ENCODE measurements around the gene NAP1L4. TPM values are rescaled to one million over a fixed set of nuclear protein-coding genes. Genes with fewer than 3 reads are reported as not detected.

The NAP1L4 gene, protein sequence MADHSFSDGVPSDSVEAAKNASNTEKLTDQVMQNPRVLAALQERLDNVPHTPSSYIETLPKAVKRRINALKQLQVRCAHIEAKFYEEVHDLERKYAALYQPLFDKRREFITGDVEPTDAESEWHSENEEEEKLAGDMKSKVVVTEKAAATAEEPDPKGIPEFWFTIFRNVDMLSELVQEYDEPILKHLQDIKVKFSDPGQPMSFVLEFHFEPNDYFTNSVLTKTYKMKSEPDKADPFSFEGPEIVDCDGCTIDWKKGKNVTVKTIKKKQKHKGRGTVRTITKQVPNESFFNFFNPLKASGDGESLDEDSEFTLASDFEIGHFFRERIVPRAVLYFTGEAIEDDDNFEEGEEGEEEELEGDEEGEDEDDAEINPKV
- 111 and 117 TPM in 2 replicates for total RNA-seq
- polyA plus RNA-seq (2012) = 107 TPM

DNA sequence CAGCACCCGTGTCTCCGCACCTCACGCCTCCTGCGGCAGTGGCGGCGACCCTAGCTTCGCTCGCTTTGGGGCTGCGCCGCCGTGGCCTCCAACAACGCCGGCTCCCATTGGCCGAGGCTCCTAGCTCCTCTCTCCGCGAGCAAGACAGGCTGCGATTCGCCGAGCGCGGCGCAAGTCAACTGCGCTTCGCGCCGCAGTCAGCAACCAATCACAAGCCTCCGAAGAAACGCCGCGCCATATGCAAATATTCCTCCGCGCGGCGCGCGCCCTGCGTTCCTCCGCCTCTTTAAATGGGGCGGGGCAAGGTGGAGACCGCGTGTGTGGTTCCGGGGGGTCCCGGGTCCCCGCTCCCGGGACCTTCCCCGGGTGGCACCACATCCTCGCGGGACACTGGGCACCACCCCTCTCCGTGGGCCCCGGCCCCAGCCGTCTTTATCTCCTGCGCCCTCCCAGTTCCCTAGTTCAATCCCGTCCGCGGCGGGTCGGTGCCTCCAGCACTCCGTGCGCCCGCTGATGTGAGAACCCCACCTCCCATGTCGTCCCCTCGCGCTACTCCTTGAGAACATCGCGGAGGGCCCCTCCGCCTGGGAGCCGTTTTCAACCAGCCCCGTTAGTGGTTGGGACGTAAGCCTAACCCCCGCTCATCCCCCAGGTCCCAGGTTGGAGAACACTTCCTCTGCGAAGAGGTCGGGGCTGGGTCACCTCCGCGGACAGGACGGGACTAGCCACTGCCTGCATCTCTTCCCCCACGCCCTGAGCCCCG lies at the start of gene NAP1L4:
Gene NAP1L4, minus strand, starts transcription at position 96 of the 763 bp plus-strand sequence. CDS start 13,109 bp downstream, outside the sequence.
- DNase-seq (ENCODE audit: low read depth) = peak; percentile 96

- no peak for DNase-seq (ENCODE audit: low read depth)
Measured at GRCh38 chr11:3040881-3041280, 48.8 kb upstream of the NAP1L4 start.

DNA sequence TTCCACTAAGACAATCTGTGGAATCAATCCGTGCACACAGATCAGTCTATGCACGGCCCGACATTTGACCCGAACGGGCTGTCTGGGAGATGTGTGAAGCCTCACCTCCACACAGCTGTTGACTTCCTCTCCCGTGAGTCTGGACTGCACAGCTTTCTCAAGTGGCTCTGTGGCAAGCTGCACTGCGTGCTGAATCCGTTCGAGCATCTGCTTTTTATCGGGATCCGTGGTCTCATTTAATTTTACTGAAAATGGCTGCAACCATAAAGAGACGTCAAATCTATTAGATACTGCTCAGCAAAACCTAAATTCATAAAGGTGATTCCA lies 45.8 kb upstream of the NAP1L4 start:
- DNase-seq (ENCODE audit: low read depth) = no peak

DNA sequence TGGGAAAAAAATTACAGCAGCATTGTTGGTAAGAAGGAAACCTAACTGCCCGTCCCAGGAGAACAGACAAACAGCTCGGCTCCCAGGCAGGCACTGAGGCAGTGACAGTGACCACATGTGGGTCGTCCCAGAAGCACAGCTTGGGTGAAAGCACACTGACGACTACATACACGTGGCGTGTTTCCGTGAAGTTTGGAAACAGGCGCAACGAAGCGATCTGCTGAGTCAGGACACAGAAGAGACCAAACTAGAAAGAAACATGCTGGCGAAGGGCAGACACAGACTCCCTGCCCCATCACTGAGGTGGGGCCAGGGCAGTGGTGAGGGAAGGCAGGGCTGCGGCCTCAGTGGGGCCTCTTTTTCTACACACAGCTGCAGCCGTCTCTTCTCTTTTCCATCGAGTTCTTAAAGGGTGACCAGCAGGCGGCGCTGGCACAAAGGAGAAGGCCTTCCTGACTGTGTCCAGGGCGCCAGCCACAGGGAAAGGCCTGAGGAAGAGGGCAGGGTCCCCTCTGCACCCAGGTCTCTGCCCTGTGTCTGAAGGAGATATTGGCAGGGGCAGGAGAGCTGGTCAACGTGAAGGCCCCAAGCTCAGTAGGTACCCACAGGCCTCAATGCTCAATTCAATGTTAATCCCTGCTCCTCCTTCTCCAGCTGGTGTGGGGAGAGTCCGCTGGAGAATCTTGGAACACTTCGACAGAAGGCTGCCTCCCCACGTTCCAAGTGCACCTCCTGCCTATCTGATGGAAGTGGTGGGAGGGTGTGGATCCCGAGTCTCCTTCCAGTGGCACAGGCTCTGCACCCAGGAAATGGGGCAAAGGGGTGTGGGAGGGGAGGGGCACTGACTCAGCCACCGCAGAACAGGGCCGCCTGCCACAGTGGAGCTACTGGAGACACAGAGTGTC lies 45.2 kb upstream of the NAP1L4 start:
- DNase-seq (ENCODE audit: low read depth) = peak; percentile 83

DNA sequence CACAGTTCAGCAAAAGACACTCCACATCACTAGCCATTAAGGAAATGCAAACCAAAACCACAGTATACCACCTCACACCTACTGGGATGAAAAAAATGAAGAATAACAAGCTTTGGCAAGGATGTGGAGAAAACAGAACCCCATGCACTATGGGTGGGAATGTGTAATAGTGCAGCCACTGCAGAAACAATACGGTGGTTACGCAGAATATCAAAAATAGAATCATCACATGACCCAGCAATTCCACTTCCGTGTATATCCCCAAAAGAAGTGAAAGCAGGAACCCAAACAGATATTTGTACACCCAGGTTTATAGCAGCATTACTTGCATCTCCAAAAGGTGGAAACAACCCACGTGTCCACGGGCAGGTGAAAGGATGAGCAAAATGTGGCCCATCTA lies 44.3 kb upstream of the NAP1L4 start:
- no peak for DNase-seq (ENCODE audit: low read depth)

- DNase-seq (ENCODE audit: low read depth) = no peak
Measured at GRCh38 chr11:3035333-3035732, 43.2 kb upstream of the NAP1L4 start.

DNA sequence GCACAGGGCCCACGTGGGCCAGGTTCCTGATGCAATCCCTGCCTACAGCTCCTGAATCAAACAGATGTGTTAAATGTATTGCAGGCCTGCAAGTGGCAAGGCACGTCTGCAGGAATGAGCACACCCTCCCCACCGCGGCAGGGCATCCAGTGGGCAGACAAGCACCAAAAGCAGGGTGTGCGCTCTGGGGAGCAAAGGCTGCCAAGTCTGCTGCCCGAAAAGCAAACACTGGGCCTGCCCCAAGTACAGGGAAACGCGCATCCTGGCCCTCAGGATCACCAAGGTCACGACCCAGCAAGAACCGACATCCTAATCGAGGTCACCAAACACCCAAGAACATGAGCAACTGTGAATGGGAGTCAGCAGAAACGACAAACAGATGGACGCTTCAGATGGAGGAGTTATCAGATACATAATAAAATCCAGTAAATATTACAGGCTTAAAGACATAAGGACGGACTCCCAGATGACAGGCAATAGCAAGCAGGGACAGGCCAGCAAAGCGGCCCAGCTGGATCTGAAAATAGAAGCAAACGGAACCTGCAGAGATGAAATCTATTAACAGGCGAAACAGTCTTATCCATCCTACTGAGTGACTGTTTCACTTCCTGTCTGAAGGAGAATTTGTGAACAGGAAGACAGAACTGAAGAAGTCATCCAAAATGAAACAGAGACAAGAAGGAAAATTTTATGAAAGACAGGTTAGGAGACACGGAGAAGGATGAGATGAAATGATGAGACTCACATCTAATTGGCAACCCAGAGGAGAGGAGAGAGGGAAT lies 38.4 kb upstream of the NAP1L4 start:
- DNase-seq (ENCODE audit: low read depth) = no peak

- no peak for DNase-seq (ENCODE audit: low read depth)
Measured at GRCh38 chr11:3028813-3029212, 36.7 kb upstream of the NAP1L4 start.

GRCh38 chr11:3026803-3027202 lies 34.7 kb upstream of the NAP1L4 start:
- no peak for DNase-seq (ENCODE audit: low read depth)

DNA sequence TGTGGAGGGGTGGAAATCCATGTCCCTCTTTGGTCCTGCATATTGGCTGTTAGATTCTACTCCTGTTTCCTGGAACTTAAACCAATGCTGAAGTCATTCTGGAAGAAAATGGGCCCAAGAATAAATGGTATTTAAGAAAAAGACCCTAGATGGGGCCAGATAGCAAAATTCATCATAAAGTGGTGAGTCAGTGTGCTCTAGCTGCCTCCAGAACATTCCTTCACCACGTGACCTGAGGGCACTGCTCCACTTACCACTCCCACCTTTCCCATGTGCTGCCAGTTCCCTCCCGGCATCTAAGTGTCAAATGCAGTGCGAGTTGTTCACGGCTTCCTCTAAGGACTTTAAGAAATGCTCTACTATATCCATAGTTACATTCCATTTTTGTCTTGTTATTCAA lies 30.9 kb upstream of the NAP1L4 start:
- peak; percentile 36 for DNase-seq (ENCODE audit: low read depth)

DNA sequence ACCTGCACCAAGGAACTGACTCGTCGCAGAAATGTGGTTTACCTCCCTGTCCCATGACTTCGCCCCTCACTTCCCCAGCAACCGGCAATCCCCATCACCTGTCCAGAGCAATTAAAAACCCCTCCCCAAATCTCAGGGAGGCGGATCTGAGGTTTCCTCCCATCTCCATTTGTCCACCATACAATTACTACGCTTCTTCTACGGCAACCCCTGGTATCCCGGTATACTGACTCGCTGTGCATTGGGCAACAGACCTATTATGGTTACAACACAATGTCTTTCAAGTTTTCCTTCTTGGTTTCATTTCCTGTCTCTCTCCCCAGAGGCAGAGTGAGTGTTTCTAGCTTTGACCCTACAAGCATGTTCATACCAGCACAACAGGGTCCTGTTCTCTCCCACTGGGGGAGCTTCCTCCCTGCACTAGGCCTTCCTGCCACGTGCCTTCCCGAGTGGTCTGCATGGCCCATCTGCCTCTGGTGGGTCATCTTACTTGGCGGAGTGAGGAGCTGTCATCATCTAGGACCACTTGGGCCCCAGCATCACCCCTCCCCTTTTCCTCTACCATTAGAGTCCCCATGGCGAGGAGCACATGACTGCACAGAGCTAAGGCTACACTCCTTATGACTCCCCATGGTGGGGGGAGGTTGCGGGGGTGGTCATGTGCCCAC lies 30.3 kb upstream of the NAP1L4 start:
- DNase-seq (ENCODE audit: low read depth) = no peak

DNA sequence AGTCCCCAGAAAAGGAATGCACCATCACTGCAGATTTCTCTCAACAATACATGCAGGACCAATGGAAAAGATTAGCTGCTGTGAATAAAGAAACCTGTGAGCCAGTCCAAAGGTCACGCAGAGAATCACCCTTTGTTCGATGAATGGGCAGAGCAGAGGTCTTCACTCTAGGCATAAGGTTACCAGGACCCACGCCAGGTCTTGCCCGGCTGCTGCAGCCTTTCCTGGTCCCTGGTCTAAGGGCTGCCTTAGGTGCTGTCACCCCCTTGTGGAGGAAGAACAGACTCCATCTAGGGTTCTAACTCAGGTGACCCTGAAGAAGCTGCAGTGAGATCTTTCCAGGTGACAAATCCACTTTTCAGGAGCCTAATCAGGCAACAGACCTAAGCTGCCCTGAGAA lies 29.0 kb upstream of the NAP1L4 start:
- peak; percentile 35 for DNase-seq (ENCODE audit: low read depth)

DNA sequence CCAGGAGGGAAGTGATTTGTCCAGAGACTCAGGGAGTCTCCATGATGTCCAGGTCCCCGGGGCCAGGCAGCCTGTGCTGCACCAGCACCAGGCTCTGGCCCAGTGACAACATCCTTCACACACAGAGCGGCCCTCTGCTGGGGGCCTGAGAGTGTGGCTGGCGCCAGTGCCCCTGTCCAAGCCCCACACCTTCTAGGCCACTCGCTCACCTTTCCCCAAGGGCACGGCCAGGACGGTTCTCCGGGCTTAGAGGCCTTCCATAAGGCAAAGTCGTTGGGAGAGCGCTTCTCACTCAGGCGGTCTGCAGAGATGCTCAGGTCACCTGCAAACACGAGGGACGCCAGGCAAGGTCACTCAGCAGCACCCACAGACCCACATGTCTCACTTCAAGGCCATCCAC lies 27.9 kb upstream of the NAP1L4 start:
- no peak for DNase-seq (ENCODE audit: low read depth)

DNA sequence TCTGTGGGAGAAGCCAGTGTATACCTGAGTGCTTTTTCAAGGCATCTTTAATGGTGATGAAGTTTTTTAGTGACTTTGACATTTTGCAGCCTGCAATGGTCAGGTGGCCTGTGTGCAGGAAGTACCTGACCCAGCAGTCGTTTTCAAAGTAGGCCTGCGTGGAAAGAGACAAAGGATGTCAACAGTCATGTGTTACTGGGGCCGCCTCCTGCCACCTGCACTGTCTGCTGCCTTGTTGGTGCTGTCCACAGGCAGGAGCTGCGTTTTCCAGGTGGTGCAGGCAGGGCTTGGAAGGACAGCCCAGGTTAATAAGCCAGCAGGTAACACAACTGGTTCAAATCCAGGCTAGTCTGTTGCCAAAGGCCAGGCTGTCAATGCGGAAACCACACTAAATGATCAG lies 26.5 kb upstream of the NAP1L4 start:
- DNase-seq (ENCODE audit: low read depth) = no peak

DNA sequence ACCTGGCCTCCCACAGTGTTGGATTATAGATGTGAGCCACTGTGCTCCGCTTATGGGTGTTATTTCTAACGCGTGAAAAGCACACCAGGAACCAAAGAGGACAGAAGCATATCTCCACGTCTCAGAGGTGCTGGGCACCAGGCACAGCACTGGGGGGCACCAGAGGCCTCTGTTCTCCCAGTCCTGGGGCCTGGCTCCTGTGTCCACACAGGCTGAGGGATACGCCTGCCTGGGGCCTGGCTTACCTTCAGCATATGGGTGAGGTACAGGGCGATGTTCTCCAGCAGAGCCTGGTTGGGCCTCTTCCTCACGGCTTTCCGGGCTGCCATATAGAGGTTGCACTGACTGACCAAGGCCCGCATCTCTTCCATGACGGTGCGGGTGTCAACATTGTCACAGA lies 24.7 kb upstream of the NAP1L4 start:
- DNase-seq (ENCODE audit: low read depth) = no peak

DNA sequence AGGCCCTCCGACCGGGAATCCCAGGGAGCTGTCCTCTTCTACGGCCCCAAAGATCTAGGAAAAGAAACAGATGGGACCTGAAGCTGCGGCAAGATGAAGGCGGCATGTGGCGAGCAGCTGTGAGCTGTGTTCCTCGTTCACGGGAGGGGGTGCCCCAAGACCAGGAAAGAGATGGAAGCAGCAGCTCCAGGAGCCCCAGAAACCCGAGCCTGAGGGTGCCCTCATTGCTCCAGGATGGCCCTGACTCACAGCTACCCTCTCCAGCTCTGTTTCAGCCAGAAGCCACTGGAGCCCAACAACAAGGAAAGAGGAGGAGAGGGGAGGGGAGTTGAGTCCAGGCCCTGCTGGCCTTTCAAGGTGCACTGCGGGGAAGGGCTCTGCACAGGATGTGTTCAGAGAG lies 23.7 kb upstream of the NAP1L4 start:
- DNase-seq (ENCODE audit: low read depth) = no peak

GRCh38 chr11:3014943-3015342 lies 22.8 kb upstream of the NAP1L4 start:
- DNase-seq (ENCODE audit: low read depth) = no peak

GRCh38 chr11:3014057-3014938 lies 22.2 kb upstream of the NAP1L4 start:
- no peak for DNase-seq (ENCODE audit: low read depth)

Measured in myocyte (in vitro differentiated cells).